C4-2B (cell line): ENCODE results near the gene RNF152.

Experiments used
- ZFX ChIP-seq: fragments of 450-650 bp; IDR thresholded peaks from 2 replicates; pipeline ENCODE4 v1.6.1; 2017
- TF ChIP-seq, protein P1 (sequence below): fragments of 450-650 bp; conservative IDR thresholded peaks from 2 replicates; pipeline ENCODE4 v1.5.1; 2017; ENCODE audit warnings: mild to moderate bottlenecking

- TF ChIP-seq, protein P1, sequence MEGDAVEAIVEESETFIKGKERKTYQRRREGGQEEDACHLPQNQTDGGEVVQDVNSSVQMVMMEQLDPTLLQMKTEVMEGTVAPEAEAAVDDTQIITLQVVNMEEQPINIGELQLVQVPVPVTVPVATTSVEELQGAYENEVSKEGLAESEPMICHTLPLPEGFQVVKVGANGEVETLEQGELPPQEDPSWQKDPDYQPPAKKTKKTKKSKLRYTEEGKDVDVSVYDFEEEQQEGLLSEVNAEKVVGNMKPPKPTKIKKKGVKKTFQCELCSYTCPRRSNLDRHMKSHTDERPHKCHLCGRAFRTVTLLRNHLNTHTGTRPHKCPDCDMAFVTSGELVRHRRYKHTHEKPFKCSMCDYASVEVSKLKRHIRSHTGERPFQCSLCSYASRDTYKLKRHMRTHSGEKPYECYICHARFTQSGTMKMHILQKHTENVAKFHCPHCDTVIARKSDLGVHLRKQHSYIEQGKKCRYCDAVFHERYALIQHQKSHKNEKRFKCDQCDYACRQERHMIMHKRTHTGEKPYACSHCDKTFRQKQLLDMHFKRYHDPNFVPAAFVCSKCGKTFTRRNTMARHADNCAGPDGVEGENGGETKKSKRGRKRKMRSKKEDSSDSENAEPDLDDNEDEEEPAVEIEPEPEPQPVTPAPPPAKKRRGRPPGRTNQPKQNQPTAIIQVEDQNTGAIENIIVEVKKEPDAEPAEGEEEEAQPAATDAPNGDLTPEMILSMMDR, result no peak
- TF ChIP-seq ZFX, result no peak
These were observed 54.3 kb downstream of the RNF152 start for GRCh38 chr18:61838521-61838920.
